ENCODE data around the gene CKB. TPM values are rescaled to one million over a fixed set of nuclear protein-coding genes. Genes with fewer than 3 reads are reported as not detected.

CKB gene
- polyA plus RNA-seq, 1 donor (not counting 4 experiments of a cell fraction or from before 2014, with no cell fraction given): 10.0 TPM

DNA sequence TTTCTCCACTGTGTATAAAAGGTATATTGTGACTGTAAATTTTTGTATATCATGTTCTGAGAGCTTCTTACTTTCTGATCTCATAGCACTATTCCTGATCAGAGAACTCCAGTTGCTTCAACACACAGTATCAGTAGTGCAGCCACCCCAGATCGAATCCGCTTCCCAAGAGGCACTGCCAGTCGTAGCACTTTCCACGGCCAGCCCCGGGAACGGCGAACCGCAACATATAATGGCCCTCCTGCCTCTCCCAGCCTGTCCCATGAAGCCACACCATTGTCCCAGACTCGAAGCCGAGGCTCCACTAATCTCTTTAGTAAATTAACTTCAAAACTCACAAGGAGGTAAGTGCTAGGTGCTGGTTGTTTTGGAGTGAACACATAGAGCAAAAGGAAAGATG is 30.9 kb downstream of the CKB start:
- H4K20me1 ChIP-seq (ENCODE audit: control insufficient read depth, extremely low read depth, insufficient read depth, low read length): peaks cover 3% of the 10 kb centered on the region
- no peak for DNase-seq (ENCODE audit: low read depth, low spot score)
- H3K27me3 ChIP-seq (ENCODE audit: control insufficient read depth, extremely low read depth, insufficient read depth, low read length): no peaks in the 10 kb centered on the region
- peaks cover 5% of the 10 kb centered on the region for H3K79me2 ChIP-seq (ENCODE audit: control insufficient read depth, insufficient read depth, low read length)
- H3K27ac ChIP-seq (ENCODE audit: control insufficient read depth, insufficient read depth, low read length): no peak overlapping the region
- H3K9ac ChIP-seq (ENCODE audit: control insufficient read depth, extremely low read depth, insufficient read depth, low read length): no peak overlapping the region
- TF ChIP-seq CTCF (optimal IDR thresholded peaks at IDR 0.05 in 1 of 3, IDR thresholded peaks at IDR 0.05 in 1 of 3, conservative IDR thresholded peaks at IDR 0.05 in 1 of 3; ENCODE audit: extremely low read depth in 1 of 3, insufficient read depth in 2 of 3, low read length in 3 of 3) (no peak), EZH2 (IDR thresholded peaks at IDR 0.05; ENCODE audit: low read length) (no peak)
- H3K4me3 ChIP-seq (ENCODE audit: control insufficient read depth in 2 of 3, extremely low read depth in 1 of 3, insufficient read depth in 2 of 3, low read depth in 1 of 3, low read length in 3 of 3): no peak overlapping the region
- dilution Hi-C loops (cut with MboI; ENCODE audit: extremely low pct_ligation_motif_present, low sequenced_read_pairs): no loop called here
- peaks cover 29% of the 10 kb centered on the region in 2 experiments for H3K36me3 ChIP-seq (ENCODE audit: control insufficient read depth in 2 of 2, extremely low read depth in 1 of 2, insufficient read depth in 2 of 2, low read length in 2 of 2)
- H2AFZ ChIP-seq (ENCODE audit: control insufficient read depth, low read length): no peak overlapping the region
- peaks cover 2% of the 10 kb centered on the region for H3K4me1 ChIP-seq (ENCODE audit: control insufficient read depth, extremely low read depth, insufficient read depth, low read length)
- no peak overlapping the region for H3K4me2 ChIP-seq (ENCODE audit: control insufficient read depth, extremely low read depth, insufficient read depth, low read depth, low read length)
- no peaks in the 10 kb centered on the region for H3K9me3 ChIP-seq (ENCODE audit: control insufficient read depth, low read depth, low read length)
- H3K9me1 ChIP-seq (ENCODE audit: control insufficient read depth, extremely low read depth, insufficient read depth, low read length): no peaks in the 10 kb centered on the region
- FAIRE-seq: no peak

DNA sequence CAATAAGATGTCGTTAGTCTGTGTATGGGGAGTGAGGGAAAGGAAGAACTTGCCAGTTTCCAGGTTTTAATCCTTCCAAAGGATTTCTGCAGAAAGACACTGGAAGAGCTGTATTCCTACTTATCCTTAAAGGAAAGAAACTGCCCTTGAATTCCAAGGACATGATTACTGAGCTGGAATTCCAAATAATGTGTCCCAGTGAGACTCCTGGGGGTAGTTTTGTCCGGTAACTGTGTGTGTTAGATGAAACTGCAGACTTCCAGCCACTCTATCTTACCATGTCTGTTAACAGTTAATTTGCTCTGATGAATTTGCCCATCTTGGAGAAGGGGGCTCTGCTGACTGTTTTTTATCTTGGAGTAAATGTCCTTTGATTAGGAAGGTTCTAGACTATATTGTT is 33.0 kb downstream of the CKB start:
- Histone ChIP-seq H3K79me2 (ENCODE audit: control insufficient read depth, insufficient read depth, low read length) (peaks cover 8% of the 10 kb centered on the region), H3K9me1 (ENCODE audit: control insufficient read depth, extremely low read depth, insufficient read depth, low read length) (no peaks in the 10 kb centered on the region), H3K4me3 (ENCODE audit: control insufficient read depth in 2 of 3, extremely low read depth in 1 of 3, insufficient read depth in 2 of 3, low read depth in 1 of 3, low read length in 3 of 3) (no peak overlapping the region), H3K9ac (ENCODE audit: control insufficient read depth, extremely low read depth, insufficient read depth, low read length) (no peak overlapping the region), H3K27ac (ENCODE audit: control insufficient read depth, insufficient read depth, low read length) (no peak overlapping the region), H3K4me2 (ENCODE audit: control insufficient read depth, extremely low read depth, insufficient read depth, low read depth, low read length) (no peak overlapping the region), H2AFZ (ENCODE audit: control insufficient read depth, low read length) (no peak overlapping the region), H3K9me3 (ENCODE audit: control insufficient read depth, low read depth, low read length) (no peaks in the 10 kb centered on the region), H3K36me3 (ENCODE audit: control insufficient read depth in 2 of 2, extremely low read depth in 1 of 2, insufficient read depth in 2 of 2, low read length in 2 of 2) (peaks cover 25 to 27% of the 10 kb centered on the region in 2 experiments), H4K20me1 (ENCODE audit: control insufficient read depth, extremely low read depth, insufficient read depth, low read length) (peaks cover 3% of the 10 kb centered on the region), H3K27me3 (ENCODE audit: control insufficient read depth, extremely low read depth, insufficient read depth, low read length) (no peaks in the 10 kb centered on the region), H3K4me1 (ENCODE audit: control insufficient read depth, extremely low read depth, insufficient read depth, low read length) (no peaks in the 10 kb centered on the region)
- dilution Hi-C loops (cut with MboI; ENCODE audit: extremely low pct_ligation_motif_present, low sequenced_read_pairs): no loop called here
- DNase-seq (ENCODE audit: low read depth, low spot score): no peak
- FAIRE-seq: no peak
- TF ChIP-seq CTCF (optimal IDR thresholded peaks at IDR 0.05 in 1 of 3, IDR thresholded peaks at IDR 0.05 in 1 of 3, conservative IDR thresholded peaks at IDR 0.05 in 1 of 3; ENCODE audit: extremely low read depth in 1 of 3, insufficient read depth in 2 of 3, low read length in 3 of 3) (no peak), EZH2 (IDR thresholded peaks at IDR 0.05; ENCODE audit: low read length) (no peak)
